ENCODE results near the gene MORC2. TPM values are rescaled to one million over a fixed set of nuclear protein-coding genes. Genes with fewer than 3 reads are reported as not detected.

MORC2 gene
- total and polyA plus RNA-seq, 2 of the 13 experiments (the other 11 are each of a cell fraction or from before 2014, with no cell fraction given) = 11.9 to 18.3 TPM

GRCh38 chr22:30876915-30877553 lies 91.5 kb downstream of the MORC2 start (continued):
- TF ChIP-seq ZHX2 (IDR thresholded peaks at IDR 0.05; ENCODE audit: low read depth) = no peak
- TF ChIP-seq ZHX2 (CRISPR knock-in tag; IDR thresholded peaks at IDR 0.05; ENCODE audit: borderline replicate concordance) = no peak

- ATAC-seq (no peak), DNase-seq (ENCODE audit: low spot score) (no peak), FAIRE-seq (no peak)
- ChIA-PET POLR2A (no interaction called here), CTCF (ENCODE audit: low intra/inter-chr PET ratio, low total read pairs) (no interaction called here)
- Histone ChIP-seq H3K4me2 (ENCODE audit: low read depth, low read length) (no peak overlapping the region), H3K27me3 (ENCODE audit: control insufficient read depth in 1 of 2, insufficient read depth in 2 of 2, low read length in 2 of 2) (peaks cover 3 to 29% of the 10 kb centered on the region in 2 experiments; a peak in 4 of 5 replicates), H4K20me1 (ENCODE audit: insufficient read depth, low read length) (no peaks in the 10 kb centered on the region), H3K9me3 (ENCODE audit: low read length) (no peaks in the 10 kb centered on the region), H3K27ac (ENCODE audit: extremely low read length, insufficient read depth, low read length) (no peak overlapping the region), H3K79me2 (ENCODE audit: insufficient read depth, low read length) (no peaks in the 10 kb centered on the region), H3K4me1 (ENCODE audit: insufficient read depth, low read length) (peaks cover 34% of the 10 kb centered on the region), H2AFZ (ENCODE audit: low read length) (no peak overlapping the region), H3K9ac (ENCODE audit: insufficient read depth, low read depth, low read length) (no peak overlapping the region), H3K36me3 (replicated peaks in 1 of 2; ENCODE audit: control insufficient read depth in 1 of 2, insufficient read depth in 2 of 2, low read length in 2 of 2) (no peaks in the 10 kb centered on the region), H3K4me3 (replicated peaks in 1 of 3; ENCODE audit: insufficient read depth in 1 of 3, low read depth in 2 of 3, low read length in 3 of 3) (no peak overlapping the region)
- WGBS (ENCODE audit: low lambda C conversion rate) = 57% methylated on average over 2 of the region's 9 CpGs
- intact Hi-C loops (cut with micrococcal nuclease; ENCODE audit: unreplicated experiment) = no loop called here
- no TSS peak for BruUV-seq (replicated peaks)
- in situ Hi-C loops (cut with HindIII; ENCODE audit: extremely low pct_ligation_motif_present, low pct_unique_long_range_greater_than_20kb) = no loop called here
- TF ChIP-seq ZUFSP (CRISPR knock-in tag; IDR thresholded peaks at IDR 0.05; ENCODE audit: borderline replicate concordance) (no peak), ZNF12 (CRISPR knock-in tag; IDR thresholded peaks at IDR 0.05) (no peak), HNRNPUL1 (IDR thresholded peaks at IDR 0.05; ENCODE audit: low read depth, low read length) (no peak), RAD51 (IDR thresholded peaks at IDR 0.05; ENCODE audit: borderline replicate concordance) (no peak), HMGA1 (CRISPR knock-in tag; conservative IDR thresholded peaks at IDR 0.05) (no peak), SAP130 (CRISPR knock-in tag; IDR thresholded peaks at IDR 0.05; ENCODE audit: low read depth) (no peak), ZNF260 (CRISPR knock-in tag; IDR thresholded peaks at IDR 0.05; ENCODE audit: borderline replicate concordance, low read depth) (no peak), ZBTB46 (CRISPR knock-in tag; IDR thresholded peaks at IDR 0.05; ENCODE audit: borderline replicate concordance) (no peak)
Observed at GRCh38 chr22:30876221-30876751, 92.3 kb downstream of the MORC2 start.

Measured in HepG2 (cell line).